Measurements from ENCODE around the gene PCSK2.

- TF ChIP-seq CTCF (conservative IDR thresholded peaks at IDR 0.05 in 1 of 2, IDR thresholded peaks at IDR 0.05 in 1 of 2; ENCODE audit: extremely low read depth in 1 of 2, insufficient read depth in 1 of 2, low read depth in 1 of 2, low read length in 2 of 2) = no peak
- peak; percentile 63 for TF ChIP-seq EZH2 (IDR thresholded peaks at IDR 0.05; ENCODE audit: borderline replicate concordance, low read length)
Observed at GRCh38 chr20:17226410-17227218, at the start of gene PCSK2.
